Heart right ventricle (tissue), 16 donors: Measurements from ENCODE around the gene DOCK10. TPM values are rescaled to one million over a fixed set of nuclear protein-coding genes. Genes with fewer than 3 reads are reported as not detected.

Experiments used
- ATAC-seq, 8 donors: fragments of 200-7000 bp; cut with Tn5 transposase; one replicate each; pipeline ENCODE4 v1.9.1; 2020; ENCODE audit warnings: mild to moderate bottlenecking in 8 of 8, moderate library complexity in 8 of 8, moderate number of reproducible peaks in 1 of 8
- DNase-seq, 2 donors: peaks; one replicate each; pipeline ENCODE4 v3.0.0-alpha.2; 2020
- H3K27ac ChIP-seq, 10 donors: fragments of 200-600 bp; sonication (generic) in 2 of 10; one replicate each; pipeline versions ENCODE4 v1.5.0 to v1.8.0; 2020 to 2022; ENCODE audit warnings: mild to moderate bottlenecking in 3 of 10
- H3K27me3 ChIP-seq, 7 donors: fragments of 200-600 bp; one replicate each; pipeline ENCODE4 v1.8.0; 2021 to 2022; ENCODE audit warnings: mild to moderate bottlenecking in 2 of 7
- H3K36me3 ChIP-seq, 9 donors: fragments of 200-600 bp; sonication (generic) in 1 of 9; one replicate each; pipeline versions ENCODE4 v1.5.0 to v1.8.0; 2020 to 2022; ENCODE audit warnings: mild to moderate bottlenecking in 2 of 9
- H3K4me1 ChIP-seq, 9 donors: fragments of 200-600 bp; sonication (generic) in 1 of 9; one replicate each; pipeline versions ENCODE4 v1.5.0 to v1.8.0; 2020 to 2022; ENCODE audit warnings: mild to moderate bottlenecking in 4 of 9
- H3K4me3 ChIP-seq, 10 donors: fragments of 200-600 bp; sonication (generic) in 2 of 10; one replicate each; pipeline versions ENCODE4 v1.5.0 to v1.8.0; 2020 to 2022; ENCODE audit warnings: mild to moderate bottlenecking in 7 of 10, moderate library complexity in 2 of 10
- H3K9me3 ChIP-seq, 11 donors: fragments of 200-600 bp in 10 of 11; sonication (generic) in 2 of 11; one replicate each; pipeline versions ENCODE4 v1.5.0 to v1.8.0; 2013 to 2022; ENCODE audit warnings: mild to moderate bottlenecking in 2 of 11, control low read depth in 1 of 11, moderate library complexity in 1 of 11
- WGBS, 2 donors: extraction: QIAGEN DNeasy Blood & Tissue Kit; methylation state at CpG; one replicate each; pipeline ENCODE4 v1.1.7; 2013; ENCODE audit warnings: inconsistent platforms in 1 of 2; 5-methylcytosine and 5-hydroxymethylcytosine counted together
- intact Hi-C, 10 donors: fragments of 100-400 bp; cut with DNase I; formaldehyde crosslinking; loops; one replicate each; pipeline versions ENCODE4 v1.11.1 to v1.14.2; 2022
- polyA plus RNA-seq, 2 donors: library from polyadenylated mRNA; stranded (reverse); fragments of 200-250 nt; gene quantifications; one replicate each; pipeline ENCODE4 v1.2.3, GENCODE V29; 2013
- total RNA-seq, 10 donors: library from RNA; stranded (reverse); fragmentation: NEBNext Ultra II Directional in 3 of 10; extraction: Animal tissue kit (Norgen Biotek cat#: 25700) in 3 of 10; gene quantifications; one replicate each; pipeline versions ENCODE4 v1.2.1 to v1.2.4, GENCODE V29; 2021 to 2023
- TF ChIP-seq, protein P1 (sequence below), 9 donors: fragments of 200-600 bp; sonication (generic) in 2 of 9; IDR thresholded peaks; one replicate each; pipeline versions ENCODE4 v1.5.0 to v1.8.0; 2021 to 2022; ENCODE audit warnings: antibody characterized with exemption in 9 of 9, mild to moderate bottlenecking in 5 of 9, moderate library complexity in 1 of 9
- donor health status: Arrhythmogenic right ventricular cardiomyopathy.
- donor health status: ischemic (EF 13 %, LVEDD 7.1; RV severe dilation, severe dysfunction).
- donor health status: healthy with polysubstance abuse.
- donor health status: DM: no; HTN: yes; CAD: no.
- donor health status: DM: no; HTN: no; CAD: no.
- donor health status: ischemic (EF 25% LVEDD 6.9; RV normal size, moderate dysfunction).
- donor health status: ischemic (EF 25% LVEDD 5.7; RV mildly dilated, moderate dysfunction).
- donor health status: healthy.
- donor health status: DM: yes; HTN: yes; CAD: no.
- donor health status: Ischemic cardiomyopathy.
- donor health status: ischemic (EF 35%, LVEDD 5.7; RV mildly dilated, moderate dysfunction).
- donor health status: nonischemic (EF 11% LVEDD 7.7; RV severe dilation, severe dysfunction).
- donor health status: DM: yes; HTN: yes; CAD: no.
- donor health status: PGD.
- donor health status: ischemic (EF 29% LVEDD 5.4; RV normal size, mild dysfunction).
- donor health status: nonischemic (EF 23%, LVEDD 6.1; RV moderate dilation, normal function).

The DOCK10 gene
- total and polyA plus RNA-seq, 12 donors = 0.77 to 18.9 (median 1.4) TPM

DNA sequence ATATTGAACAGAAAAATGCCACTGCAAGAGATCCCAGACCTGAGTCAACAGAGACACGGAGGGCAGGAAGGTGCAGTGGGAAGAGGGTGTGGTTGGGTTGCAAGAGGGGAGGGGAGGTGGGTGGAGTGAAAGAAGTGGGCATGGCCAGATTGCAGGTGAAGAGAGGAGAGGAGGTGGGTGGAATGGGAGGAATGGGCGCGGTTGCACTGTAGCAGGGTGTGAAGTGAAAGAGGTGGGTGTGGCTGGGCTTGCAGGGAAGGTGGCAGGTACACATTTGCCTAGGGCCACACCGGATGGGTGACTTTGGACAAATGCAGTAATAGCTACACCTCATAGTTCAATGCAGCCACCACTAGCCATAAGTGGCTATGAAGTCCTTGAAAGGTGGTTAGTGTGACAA is 71.1 kb downstream of the DOCK10 start:
- DNase-seq (no peak), ATAC-seq (no peak)
- no peaks in the 10 kb centered on the region for H3K9me3 ChIP-seq
- TF ChIP-seq, protein P1, sequence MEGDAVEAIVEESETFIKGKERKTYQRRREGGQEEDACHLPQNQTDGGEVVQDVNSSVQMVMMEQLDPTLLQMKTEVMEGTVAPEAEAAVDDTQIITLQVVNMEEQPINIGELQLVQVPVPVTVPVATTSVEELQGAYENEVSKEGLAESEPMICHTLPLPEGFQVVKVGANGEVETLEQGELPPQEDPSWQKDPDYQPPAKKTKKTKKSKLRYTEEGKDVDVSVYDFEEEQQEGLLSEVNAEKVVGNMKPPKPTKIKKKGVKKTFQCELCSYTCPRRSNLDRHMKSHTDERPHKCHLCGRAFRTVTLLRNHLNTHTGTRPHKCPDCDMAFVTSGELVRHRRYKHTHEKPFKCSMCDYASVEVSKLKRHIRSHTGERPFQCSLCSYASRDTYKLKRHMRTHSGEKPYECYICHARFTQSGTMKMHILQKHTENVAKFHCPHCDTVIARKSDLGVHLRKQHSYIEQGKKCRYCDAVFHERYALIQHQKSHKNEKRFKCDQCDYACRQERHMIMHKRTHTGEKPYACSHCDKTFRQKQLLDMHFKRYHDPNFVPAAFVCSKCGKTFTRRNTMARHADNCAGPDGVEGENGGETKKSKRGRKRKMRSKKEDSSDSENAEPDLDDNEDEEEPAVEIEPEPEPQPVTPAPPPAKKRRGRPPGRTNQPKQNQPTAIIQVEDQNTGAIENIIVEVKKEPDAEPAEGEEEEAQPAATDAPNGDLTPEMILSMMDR (IDR thresholded peaks at IDR 0.05) = no peak
- no peak overlapping the region for H3K27ac ChIP-seq
- no peak overlapping the region for H3K4me3 ChIP-seq
- H3K4me1 ChIP-seq = peaks cover 0 to 26% (median 0%) of the 10 kb centered on the region in 9 donors
- no peaks in the 10 kb centered on the region for H3K36me3 ChIP-seq
- WGBS, 2 donors = 56 to 70% methylated on average over 4 of the region's 4 CpGs
- no peaks in the 10 kb centered on the region for H3K27me3 ChIP-seq
- intact Hi-C loops = no loop called here

DNA sequence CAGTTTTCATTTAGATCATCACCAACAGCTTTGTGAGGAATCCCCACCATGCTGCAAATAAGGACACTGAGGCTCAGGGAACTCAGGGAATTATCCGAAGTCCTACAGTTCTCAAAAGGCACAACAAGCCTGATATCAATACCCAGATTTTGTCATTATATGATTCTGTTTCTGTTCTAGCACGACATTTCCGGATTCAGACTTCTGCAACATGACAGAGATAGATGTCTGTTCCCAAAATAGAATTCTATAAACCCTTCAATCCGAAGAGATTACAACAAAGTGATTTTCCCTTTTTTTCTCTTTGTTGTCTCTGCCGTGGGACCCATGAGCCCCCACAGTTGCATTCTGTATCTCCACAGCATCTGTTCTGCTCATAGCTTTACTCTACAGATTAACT is 72.0 kb downstream of the DOCK10 start:
- Histone ChIP-seq H3K4me3 (no peak overlapping the region), H3K36me3 (no peaks in the 10 kb centered on the region), H3K27ac (peak overlapping the region in 1 of 10 donors; percentile 23), H3K9me3 (no peaks in the 10 kb centered on the region), H3K4me1 (peaks cover 0 to 26% (median 0%) of the 10 kb centered on the region in 9 donors), H3K27me3 (no peaks in the 10 kb centered on the region)
- intact Hi-C loops = no loop called here
- TF ChIP-seq, protein P1 (IDR thresholded peaks at IDR 0.05) = no peak
- no peak for ATAC-seq
- WGBS, 2 donors = 57 to 68% methylated on average over 5 of the region's 5 CpGs
- DNase-seq = no peak

DNA sequence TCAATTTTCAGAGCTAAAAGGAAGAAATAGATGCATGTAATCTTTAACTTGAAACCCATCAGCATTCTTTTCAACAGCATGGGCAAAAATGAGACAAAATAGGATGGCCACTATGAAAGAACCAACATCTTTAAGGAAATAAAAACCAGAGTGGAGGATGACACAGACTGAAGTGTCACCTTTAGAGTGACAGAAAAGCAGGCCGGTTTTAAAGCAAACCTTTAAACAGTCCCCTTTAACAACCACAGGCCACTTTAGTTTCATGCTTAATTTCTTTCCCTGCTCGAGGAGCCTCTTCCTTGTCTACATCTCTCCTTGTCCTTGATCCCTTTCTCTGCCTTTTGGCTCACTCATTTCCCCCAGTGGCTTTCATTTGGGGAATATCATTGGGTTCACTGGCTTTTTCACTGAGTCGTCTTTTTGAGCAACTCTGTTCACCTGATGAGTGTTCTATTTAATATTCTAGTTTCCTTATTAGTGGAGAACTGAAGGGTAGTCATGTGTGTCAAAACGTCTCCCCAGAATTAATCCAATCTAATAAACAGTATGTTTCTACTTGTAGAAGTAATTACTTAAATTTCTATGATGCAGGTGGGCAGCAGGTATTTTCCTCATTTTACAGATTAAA is 72.5 kb downstream of the DOCK10 start:
- Histone ChIP-seq H3K9me3 (no peaks in the 10 kb centered on the region), H3K36me3 (no peaks in the 10 kb centered on the region), H3K27me3 (no peaks in the 10 kb centered on the region), H3K4me3 (no peak overlapping the region), H3K27ac (peak overlapping the region in 2 of 10 donors; percentile 23 to 39), H3K4me1 (peaks cover 0 to 26% (median 0%) of the 10 kb centered on the region in 9 donors)
- WGBS, 2 donors = 72 to 76% methylated on average over 4 of the region's 4 CpGs
- intact Hi-C loops = no loop called here
- TF ChIP-seq, protein P1 (IDR thresholded peaks at IDR 0.05) = no peak
- no peak for ATAC-seq
- DNase-seq = no peak

DNA sequence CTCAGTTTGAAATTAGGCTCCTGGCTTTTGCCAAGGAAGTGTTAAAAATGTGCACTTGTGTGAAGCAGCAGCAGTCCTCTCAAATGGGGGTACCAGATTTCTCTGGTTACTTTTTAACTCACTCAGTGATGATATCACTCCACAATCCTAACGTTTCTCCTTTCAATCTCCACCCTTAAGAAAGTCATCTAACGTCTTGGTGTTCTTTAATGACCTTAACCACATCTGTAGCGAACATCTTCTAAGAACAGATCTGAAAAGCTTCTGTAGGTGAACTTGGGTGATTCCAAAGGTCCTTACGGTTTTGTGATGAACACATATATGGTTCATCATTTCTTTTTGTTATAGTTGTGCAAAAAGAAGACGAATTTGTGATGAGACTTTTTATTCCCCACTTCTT is 73.2 kb downstream of the DOCK10 start:
- Histone ChIP-seq H3K4me1 (peaks cover 0 to 24% (median 0%) of the 10 kb centered on the region in 9 donors), H3K36me3 (no peaks in the 10 kb centered on the region), H3K9me3 (no peaks in the 10 kb centered on the region), H3K27me3 (no peaks in the 10 kb centered on the region), H3K4me3 (no peak overlapping the region), H3K27ac (no peak overlapping the region)
- DNase-seq (no peak), ATAC-seq (no peak)
- TF ChIP-seq, protein P1 (IDR thresholded peaks at IDR 0.05) = no peak
- intact Hi-C loops = no loop called here
- 77 to 80% methylated on average over 5 of the region's 5 CpGs for WGBS, 2 donors
